Neuron (in vitro differentiated cells): ENCODE results near the gene BMP8B.
"Not testable (repeated sequence)": the region's sequence is repeated elsewhere in the genome, so short reads cannot be mapped to it uniquely, and the experiment has no call there.

Source experiments
- H2AFZ ChIP-seq: one replicate; pipeline ENCODE4 v1.6.1; 2013; ENCODE audit warnings: low read depth, mild to moderate bottlenecking, inconsistent platforms, low read length, moderate library complexity
- H3K27me3 ChIP-seq: one replicate; pipeline ENCODE4 v1.6.1; 2013; ENCODE audit warnings: low read length; ENCODE audit not compliant: insufficient read depth
- H3K36me3 ChIP-seq: one replicate; pipeline ENCODE4 v1.6.1; 2013; ENCODE audit warnings: low read length; ENCODE audit not compliant: insufficient read depth
- H3K4me1 ChIP-seq: one replicate; pipeline ENCODE4 v1.6.1; 2013; ENCODE audit warnings: low read length; ENCODE audit not compliant: insufficient read depth
- H3K4me3 ChIP-seq: 2 replicates; pipeline ENCODE4 v1.5.1; 2013; ENCODE audit warnings: mild to moderate bottlenecking, low read length, moderate library complexity
- H3K9me3 ChIP-seq: one replicate; pipeline ENCODE4 v1.6.1; 2013; ENCODE audit warnings: low read length

The BMP8B gene

DNA sequence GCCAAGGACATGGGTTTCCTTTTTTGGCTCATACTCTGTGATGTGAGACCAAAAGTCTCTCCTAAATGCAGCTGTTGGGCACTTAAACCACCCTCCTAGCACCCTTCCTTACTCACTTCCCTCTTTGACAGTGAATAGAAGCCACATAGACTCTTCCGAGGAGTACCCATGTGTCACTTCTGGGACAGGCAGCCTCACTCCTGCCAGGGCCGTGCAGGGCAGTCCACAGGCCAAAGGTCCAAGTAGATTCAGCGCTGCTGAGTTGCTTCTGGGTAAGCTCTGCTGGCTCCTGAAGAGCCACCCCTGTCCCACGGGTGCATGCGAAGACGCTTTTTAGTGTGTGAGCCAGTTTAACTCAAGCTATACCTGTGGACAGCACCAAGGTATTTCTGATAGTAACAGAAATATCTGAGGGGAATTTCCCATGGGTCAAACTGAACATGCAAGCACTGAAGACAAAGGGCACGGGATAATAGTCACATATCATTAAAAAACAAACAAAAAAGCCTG lies 36.8 kb upstream of the BMP8B start:
- Histone ChIP-seq H3K36me3 (no peaks in the 10 kb centered on the region), H2AFZ (no peak overlapping the region), H3K4me3 (no peak overlapping the region), H3K27me3 (no peaks in the 10 kb centered on the region), H3K4me1 (no peaks in the 10 kb centered on the region), H3K9me3 (no peaks in the 10 kb centered on the region)

DNA sequence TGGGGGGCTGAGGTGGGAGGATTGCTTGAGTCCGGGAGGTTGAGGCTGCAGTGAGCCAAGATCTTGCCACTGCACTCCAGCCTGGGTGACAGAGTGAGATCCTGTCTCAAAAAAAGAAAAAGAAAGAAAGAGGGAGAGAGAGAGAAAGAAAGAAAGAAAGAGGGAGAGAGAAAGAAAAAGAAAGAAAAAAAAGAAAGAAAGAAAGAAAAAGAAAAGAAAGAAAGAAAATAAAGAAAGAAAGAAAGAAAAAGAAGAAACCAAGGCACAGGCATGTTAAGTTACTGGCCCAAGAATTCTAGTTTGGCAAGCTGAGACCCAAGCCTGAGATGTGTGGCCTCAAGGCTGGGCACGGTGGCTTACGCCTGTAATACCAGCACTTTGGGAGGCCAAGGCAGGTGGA lies 34.8 kb upstream of the BMP8B start:
- not testable (repeated sequence) for H3K4me3 ChIP-seq, H2AFZ ChIP-seq, H3K9me3 ChIP-seq, H3K4me1 ChIP-seq, H3K36me3 ChIP-seq, H3K27me3 ChIP-seq

DNA sequence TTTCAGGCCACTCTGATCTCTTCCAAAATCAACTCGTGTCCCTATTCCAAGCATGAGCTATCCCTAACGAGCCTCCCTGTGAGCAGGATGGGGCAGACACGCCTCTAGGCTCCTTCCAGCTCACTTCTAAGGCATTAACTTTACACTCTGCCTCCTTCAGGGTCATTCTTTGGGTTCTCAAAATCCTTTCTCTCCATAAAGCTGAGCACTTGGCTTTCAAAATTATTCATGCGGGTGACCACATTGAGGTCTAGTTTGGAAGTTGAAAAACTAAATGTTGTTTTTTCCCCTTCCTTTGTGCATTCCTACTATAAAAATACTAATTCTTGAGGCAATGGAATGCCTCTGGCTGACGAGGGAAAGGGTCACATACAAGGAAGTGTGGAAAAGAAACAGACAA lies 33.5 kb upstream of the BMP8B start:
- H3K4me3 ChIP-seq, result no peak overlapping the region
- no peaks in the 10 kb centered on the region for H3K36me3 ChIP-seq
- H3K9me3 ChIP-seq, result no peaks in the 10 kb centered on the region
- no peak overlapping the region for H2AFZ ChIP-seq
- H3K4me1 ChIP-seq, result no peaks in the 10 kb centered on the region
- no peaks in the 10 kb centered on the region for H3K27me3 ChIP-seq

DNA sequence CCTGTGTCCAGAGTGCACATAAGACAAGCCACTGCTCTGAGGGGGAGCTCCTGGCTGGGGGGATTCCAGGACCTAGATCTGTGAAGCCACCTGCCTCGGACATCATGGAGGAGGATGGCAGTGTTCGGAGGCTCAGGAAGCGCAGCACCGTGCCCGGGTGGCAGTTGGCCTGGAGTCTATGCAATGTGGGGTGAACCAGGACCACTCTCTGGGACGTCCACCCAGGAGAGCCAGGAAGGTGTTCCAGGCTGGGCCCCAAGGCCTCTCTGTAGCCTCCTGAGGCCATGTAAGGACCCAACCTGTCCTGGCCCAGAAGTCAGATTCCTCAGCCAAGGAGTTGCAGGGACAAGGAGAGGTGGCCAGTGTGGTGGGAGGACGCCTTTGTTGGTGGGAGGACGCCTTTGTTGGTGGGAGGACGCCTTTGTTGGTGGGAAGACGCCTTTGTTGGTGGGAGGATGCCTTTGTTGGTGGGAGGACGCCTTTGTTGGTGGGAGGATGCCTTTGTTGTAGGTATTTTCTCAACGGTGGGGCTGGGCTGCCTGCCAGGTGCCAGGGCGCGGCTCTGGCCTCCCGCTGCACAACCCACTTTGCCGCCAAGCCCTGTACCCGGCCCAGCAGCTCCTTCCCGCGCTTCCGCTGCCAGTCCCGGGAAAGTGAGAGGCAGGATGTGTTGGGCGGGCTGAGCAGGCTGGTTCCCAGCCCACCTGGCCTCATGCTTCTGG lies 30.6 kb upstream of the BMP8B start:
- no peak overlapping the region for H3K4me3 ChIP-seq

DNA sequence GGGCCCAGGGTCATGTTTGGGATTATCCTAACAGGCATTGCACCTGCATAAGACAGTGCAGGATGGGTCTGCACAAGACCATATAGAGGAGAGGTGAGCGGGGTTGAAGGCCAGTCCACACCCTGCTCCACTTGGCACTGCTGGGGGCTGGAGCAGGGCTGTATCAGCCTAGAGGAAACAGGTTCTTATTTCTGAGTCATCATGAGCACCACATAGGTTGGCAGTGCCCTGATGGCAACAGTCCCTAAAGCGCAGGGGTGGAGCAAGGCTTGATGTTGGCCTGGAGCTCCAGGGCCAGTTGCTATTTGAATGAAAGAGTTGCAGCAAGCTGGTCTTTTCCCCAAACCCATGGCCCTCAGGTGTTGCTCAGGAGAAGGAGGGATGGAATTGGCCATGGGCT lies 29.8 kb upstream of the BMP8B start:
- Histone ChIP-seq H3K4me1 (peaks cover 5% of the 10 kb centered on the region), H3K27me3 (no peaks in the 10 kb centered on the region), H3K36me3 (no peaks in the 10 kb centered on the region), H2AFZ (no peak overlapping the region), H3K9me3 (no peaks in the 10 kb centered on the region), H3K4me3 (no peak overlapping the region)

More for the DNA sequence above, 30.6 kb upstream of the BMP8B start:
- Histone ChIP-seq H3K4me1 (peaks cover 5% of the 10 kb centered on the region), H3K27me3 (no peaks in the 10 kb centered on the region), H2AFZ (no peak overlapping the region), H3K9me3 (no peaks in the 10 kb centered on the region), H3K36me3 (no peaks in the 10 kb centered on the region)

DNA sequence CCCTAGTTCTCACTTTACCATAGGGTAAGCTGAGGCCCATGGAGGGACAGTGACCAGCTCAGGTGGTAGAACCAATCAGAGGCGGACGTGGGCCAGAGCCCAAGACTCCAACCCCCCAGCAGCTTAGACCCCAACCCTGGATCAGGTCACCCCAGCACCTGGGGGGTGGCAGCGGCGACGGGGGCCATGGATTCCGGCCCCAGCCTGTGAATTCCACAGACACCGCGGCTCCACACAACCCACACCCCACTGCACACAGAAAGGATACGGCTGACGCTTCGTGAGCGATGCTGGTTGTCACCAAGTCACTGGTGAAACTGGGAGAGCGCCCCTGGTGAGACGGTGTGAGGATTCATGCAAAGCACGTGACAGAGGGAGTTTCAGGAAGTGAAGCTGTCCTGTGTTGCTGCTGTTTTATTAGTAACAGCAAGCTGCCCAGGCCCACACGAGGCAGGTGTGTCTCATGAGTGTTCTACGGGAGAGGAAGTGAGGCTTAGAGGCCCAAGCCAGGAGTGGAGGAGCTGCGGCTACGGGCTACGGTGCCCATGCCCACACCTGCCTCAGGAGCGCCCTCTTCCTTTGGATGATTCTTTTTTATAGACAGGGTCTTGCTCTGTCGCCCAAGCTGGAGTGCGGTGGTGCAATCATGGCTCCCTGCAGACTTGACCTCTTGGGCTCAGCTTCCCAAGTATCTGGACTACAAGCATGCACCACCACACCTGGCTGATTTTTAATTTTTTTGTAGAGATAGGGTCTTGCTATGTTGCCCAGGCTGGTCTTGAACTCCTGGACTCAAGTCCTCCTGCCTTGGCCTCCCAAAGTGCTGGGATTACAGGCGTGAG lies 28.6 kb upstream of the BMP8B start:
- not testable (repeated sequence) for H2AFZ ChIP-seq, H3K27me3 ChIP-seq, H3K9me3 ChIP-seq, H3K4me3 ChIP-seq, H3K4me1 ChIP-seq, H3K36me3 ChIP-seq

DNA sequence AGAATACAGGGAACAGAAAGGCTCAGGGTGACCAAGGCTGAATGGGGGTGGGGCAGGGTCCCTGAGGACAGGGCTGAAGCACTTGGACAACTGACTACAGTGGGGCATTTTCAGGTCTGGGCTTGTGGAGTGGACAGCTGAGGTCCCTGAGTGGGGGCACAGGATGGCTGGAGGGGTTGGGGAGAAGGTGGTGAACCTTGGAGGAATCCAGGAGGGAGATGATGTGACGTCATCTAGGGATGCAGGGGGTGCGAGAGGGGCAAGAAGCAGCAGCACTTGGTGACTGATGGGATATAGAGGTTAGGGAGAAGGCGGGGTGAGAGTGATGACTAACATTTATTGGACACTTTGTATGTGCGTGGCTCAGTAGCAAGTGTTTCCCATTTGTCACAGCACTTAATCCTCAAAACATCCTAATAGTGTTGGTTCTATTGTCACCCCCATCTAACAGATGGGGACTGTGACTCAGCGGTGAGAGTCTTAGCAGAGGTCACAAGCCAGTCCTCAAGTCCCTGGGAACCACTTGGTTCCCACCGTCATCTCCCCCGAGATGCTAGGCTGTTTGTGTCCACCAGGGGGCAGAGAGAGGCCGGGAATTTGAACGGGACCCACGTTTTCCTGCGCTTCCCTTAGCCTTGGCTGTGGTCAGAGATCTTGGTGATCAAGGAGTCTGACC lies 27.9 kb upstream of the BMP8B start:
- Histone ChIP-seq H3K27me3 (no peaks in the 10 kb centered on the region), H3K36me3 (no peaks in the 10 kb centered on the region), H3K9me3 (no peaks in the 10 kb centered on the region), H3K4me3 (no peak overlapping the region), H3K4me1 (peaks cover 5% of the 10 kb centered on the region), H2AFZ (no peak overlapping the region)

DNA sequence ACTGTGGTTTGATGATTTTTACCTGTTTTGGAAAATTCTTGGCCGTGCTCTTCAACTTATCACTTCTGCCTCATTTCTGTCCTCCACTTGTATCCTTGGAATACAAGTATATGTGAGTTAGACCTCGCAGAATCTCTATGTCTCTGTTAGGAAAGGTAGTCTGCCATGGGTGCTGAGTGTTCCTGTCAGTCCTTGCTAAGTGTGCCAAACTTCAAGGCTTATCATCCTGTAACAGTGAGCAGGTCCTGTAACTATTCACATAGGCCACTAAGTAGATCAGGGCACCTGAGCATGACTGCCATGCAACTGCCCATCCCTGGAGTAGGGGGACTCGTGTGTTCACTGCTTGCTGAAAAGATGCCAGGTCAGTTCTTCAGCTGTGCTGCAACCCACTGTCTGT lies 24.2 kb upstream of the BMP8B start:
- Histone ChIP-seq H3K36me3 (no peaks in the 10 kb centered on the region), H3K4me1 (peaks cover 5% of the 10 kb centered on the region), H3K27me3 (no peaks in the 10 kb centered on the region), H3K4me3 (no peak overlapping the region), H3K9me3 (no peaks in the 10 kb centered on the region), H2AFZ (no peak overlapping the region)

DNA sequence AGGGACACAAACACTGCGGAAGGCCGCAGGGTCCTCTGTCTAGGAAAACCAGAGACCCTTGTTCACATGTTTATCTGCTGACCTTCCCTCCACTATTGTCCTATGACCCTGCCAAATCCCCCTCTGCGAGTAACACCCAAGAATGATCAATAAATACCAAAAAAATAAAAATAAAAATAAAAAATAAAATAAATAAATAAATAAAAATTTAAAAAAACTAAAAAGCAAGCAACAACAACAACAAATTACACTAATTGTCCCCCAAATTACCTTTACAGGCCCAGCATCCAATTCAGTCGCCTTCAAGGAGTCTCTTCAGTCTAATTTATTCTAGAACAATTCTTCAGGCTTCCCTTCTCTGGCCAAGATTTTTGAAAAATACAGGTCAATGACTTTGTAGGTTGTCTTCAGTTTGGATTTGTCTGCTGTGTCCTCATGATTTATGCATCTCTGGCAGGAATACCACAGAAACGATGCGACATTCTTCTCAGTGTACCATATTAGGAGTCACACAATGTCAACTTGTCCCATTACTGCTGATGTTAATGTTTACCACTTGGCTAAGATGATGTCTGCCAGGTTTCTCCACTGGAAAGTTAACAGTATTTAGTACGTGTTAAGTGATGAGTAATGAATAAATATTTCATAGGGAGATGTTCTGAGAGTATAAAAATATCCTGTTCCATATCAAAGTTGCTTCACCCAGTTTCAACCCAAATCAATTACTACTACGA lies 20.3 kb upstream of the BMP8B start:
- no peaks in the 10 kb centered on the region for H3K9me3 ChIP-seq
- no peaks in the 10 kb centered on the region for H3K4me1 ChIP-seq
- H3K27me3 ChIP-seq, result no peaks in the 10 kb centered on the region
- H3K36me3 ChIP-seq, result no peaks in the 10 kb centered on the region
- H3K4me3 ChIP-seq, result no peak overlapping the region
- no peak overlapping the region for H2AFZ ChIP-seq

DNA sequence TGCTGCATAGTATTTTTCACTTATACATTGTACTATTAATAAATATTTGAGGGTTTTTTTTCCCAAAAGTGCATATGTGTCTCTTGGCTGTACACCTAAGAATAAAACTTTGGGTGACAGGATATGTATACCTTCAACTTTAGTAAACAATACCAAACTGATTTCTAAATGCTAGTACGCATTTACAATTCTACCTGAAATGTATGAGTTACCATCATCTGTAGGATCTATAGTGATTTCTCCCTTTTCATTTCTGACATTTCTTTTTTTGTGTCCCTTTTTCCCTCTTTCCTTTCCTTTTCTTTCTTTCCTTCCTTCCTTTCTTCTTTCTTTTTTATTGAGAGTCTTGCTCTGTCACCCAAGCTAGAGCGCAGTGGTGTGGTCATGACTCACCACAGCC lies 16.7 kb upstream of the BMP8B start:
- no peak overlapping the region for H2AFZ ChIP-seq
- no peaks in the 10 kb centered on the region for H3K4me1 ChIP-seq
- H3K27me3 ChIP-seq, result no peaks in the 10 kb centered on the region

DNA sequence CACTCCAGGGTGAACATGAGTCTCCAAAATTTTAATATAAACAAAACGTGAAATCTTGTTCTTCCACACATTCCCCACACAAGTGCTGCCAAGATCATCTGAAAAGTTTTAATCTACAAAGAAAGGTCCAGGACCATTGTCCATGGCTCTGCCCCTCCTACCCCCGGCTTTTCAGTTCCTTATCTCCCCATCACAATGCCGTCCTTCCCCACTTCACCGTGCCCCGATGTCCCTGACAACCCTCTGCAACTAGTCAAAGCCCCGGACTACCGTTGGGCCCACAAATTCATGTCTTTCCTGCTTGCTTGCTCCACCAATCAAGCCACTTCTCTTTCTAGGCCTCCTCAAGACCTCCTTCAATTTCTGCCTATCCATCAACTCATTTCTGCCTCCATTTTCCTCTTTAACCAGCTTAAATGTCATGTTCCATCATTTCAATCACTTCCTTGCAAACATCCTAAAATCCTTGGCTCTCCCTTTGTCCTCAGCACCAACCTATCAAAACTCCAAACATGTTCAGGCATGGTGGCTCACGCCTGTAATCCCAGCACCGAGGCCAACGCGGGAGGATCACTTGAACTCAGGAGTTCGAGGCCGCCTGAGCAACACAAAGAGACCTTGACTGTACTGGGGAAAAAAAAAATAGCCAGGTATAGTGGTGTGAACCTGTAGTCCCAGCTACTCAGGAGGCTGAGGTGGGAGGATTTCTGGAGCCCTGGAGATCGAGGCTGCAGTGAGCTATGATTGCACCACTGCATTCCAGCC lies 14.0 kb upstream of the BMP8B start:
- H2AFZ ChIP-seq, result no peak overlapping the region
- H3K4me1 ChIP-seq, result no peaks in the 10 kb centered on the region
- no peak overlapping the region for H3K4me3 ChIP-seq
- H3K27me3 ChIP-seq, result no peaks in the 10 kb centered on the region
- H3K36me3 ChIP-seq, result no peaks in the 10 kb centered on the region
- no peaks in the 10 kb centered on the region for H3K9me3 ChIP-seq

More for the DNA sequence above, 16.7 kb upstream of the BMP8B start:
- no peaks in the 10 kb centered on the region for H3K36me3 ChIP-seq
- H3K9me3 ChIP-seq, result no peaks in the 10 kb centered on the region
- no peak overlapping the region for H3K4me3 ChIP-seq

DNA sequence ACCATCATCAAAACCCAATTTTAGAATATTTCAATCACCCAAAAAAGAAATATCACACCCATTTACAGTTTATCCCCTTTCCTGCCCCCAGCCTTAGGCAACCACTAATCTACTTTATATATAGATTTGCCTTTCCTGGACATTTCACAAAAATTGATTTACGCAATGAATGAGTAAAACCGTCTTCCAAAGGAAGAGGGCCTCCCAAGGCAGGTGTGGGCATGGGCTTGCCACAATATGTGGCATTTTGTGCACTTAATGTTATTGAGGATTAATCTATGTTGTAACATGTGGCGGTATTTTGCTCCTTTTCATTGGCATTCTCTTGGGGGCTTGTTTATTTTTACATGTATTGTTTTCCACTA lies 11.8 kb upstream of the BMP8B start:
- H3K4me3 ChIP-seq, result no peak overlapping the region
- no peaks in the 10 kb centered on the region for H3K36me3 ChIP-seq
- no peak overlapping the region for H2AFZ ChIP-seq
- H3K4me1 ChIP-seq, result no peaks in the 10 kb centered on the region
- H3K9me3 ChIP-seq, result no peaks in the 10 kb centered on the region
- no peaks in the 10 kb centered on the region for H3K27me3 ChIP-seq
